Fibroblast of lung (primary cell): ENCODE data around the gene SCTR.

Source experiments
- CTCF ChIP-seq, 2 donors: IDR thresholded peaks in 1 of 2; conservative IDR thresholded peaks in 1 of 2; 1 replicate in 1 of 2; 2 replicates in 1 of 2; pipeline ENCODE4 v1.5.1; 2011 to 2012; ENCODE audit warnings: low read length in 2 of 2, control low read depth in 1 of 2, inconsistent platforms in 1 of 2, low read depth in 1 of 2, mild to moderate bottlenecking in 1 of 2
- EZH2 ChIP-seq: IDR thresholded peaks from 2 replicates; pipeline ENCODE4 v1.5.1; 2012; ENCODE audit warnings: low read length, control low read depth, mild to moderate bottlenecking; ENCODE audit errors: missing control alignments

DNA sequence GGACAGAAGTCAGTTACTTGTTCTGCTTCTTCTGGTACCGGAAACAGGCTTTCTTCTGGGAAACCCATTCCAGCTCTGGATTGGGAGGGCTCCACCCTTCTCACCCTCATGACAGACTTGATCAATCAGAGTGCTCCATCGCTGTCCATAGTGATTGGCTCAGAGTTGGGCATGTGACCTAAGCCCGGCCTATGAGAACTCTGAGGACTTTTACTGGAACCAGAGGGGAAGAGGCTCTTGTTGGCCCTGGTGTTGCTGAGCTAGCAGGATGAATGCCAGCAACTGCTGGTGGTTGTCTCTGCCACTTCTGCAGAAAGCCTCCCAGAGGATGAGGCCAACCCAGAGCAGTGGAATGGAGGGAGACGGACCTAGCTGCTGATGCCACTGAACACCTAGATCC lies 59.3 kb downstream of the SCTR start:
- TF ChIP-seq CTCF (conservative IDR thresholded peaks at IDR 0.05 in 1 of 2, IDR thresholded peaks at IDR 0.05 in 1 of 2; ENCODE audit: low read depth in 1 of 2, low read length in 2 of 2), result no peak
- no peak for TF ChIP-seq EZH2
